HepG2 (cell line): Measurements from ENCODE around the gene CGA. TPM values are rescaled to one million over a fixed set of nuclear protein-coding genes. Genes with fewer than 3 reads are reported as not detected.

Source experiments
- ATAC-seq: fragments of 200-7000 bp; cut with Tn5 transposase; 3 replicates; pipeline ENCODE4 v1.9.1; 2020; ENCODE audit warnings: mild to moderate bottlenecking, moderate library complexity
- BruUV-seq: library from RNA; stranded (reverse); fragments of 400-500 nt; replicated peaks from 2 replicates; lab custom pipeline; 2021; lab: Mats Ljungman, UMichigan
- CTCF ChIA-PET: fragments of 300-600 bp; formaldehyde crosslinking; extraction: SDS; loops from one replicate; lab custom pipeline; 2021; ENCODE audit warnings: low total read pairs, inconsistent platforms, low intra/inter-chr PET ratio; lab: Yijun Ruan, JAX
- POLR2A ChIA-PET: fragments of 350-600 bp; sonication (Branson Sonifier 250); formaldehyde crosslinking; loops from one replicate; lab custom pipeline; 2020; ENCODE audit warnings: antibody characterized with exemption, inconsistent platforms; lab: Yijun Ruan, JAX
- DNase-seq: peaks from one replicate; pipeline ENCODE4 v3.0.0-alpha.2; 2015; ENCODE audit warnings: low spot score
- FAIRE-seq: peaks from 3 replicates; lab custom pipeline; 2011; peaks lifted over from hg19 to GRCh38; lab: Jason Lieb, UNC
- H2AFZ ChIP-seq: one replicate; pipeline ENCODE4 v1.6.1; 2011; ENCODE audit warnings: low read length, inconsistent platforms
- H3K27ac ChIP-seq: fragments of 300-600 bp; 3 replicates; pipeline ENCODE4 v1.8.0; 2011; ENCODE audit warnings: mixed run types, mild to moderate bottlenecking, mixed read lengths, low read length, inconsistent platforms; ENCODE audit not compliant: insufficient read depth; ENCODE audit errors: extremely low read length
- H3K27me3 ChIP-seq, 2 experiments: fragments of 200-600 bp in 1 of 2; 2 replicates in 1 of 2; 3 replicates in 1 of 2; pipeline versions ENCODE4 v1.6.0 to v1.8.0; 2011; ENCODE audit warnings: low read length in 2 of 2, mild to moderate bottlenecking in 2 of 2, moderate library complexity in 2 of 2, inconsistent platforms in 1 of 2; ENCODE audit not compliant: insufficient read depth in 2 of 2, control insufficient read depth in 1 of 2
- H3K36me3 ChIP-seq, 2 experiments: fragments of 200-600 bp in 1 of 2; replicated peaks in 1 of 2; 2 replicates in 1 of 2; 3 replicates in 1 of 2; pipeline versions ENCODE4 v1.5.1 to v1.8.0; 2011; ENCODE audit warnings: low read length in 2 of 2, inconsistent platforms in 1 of 2; ENCODE audit not compliant: insufficient read depth in 2 of 2, control insufficient read depth in 1 of 2
- H3K4me1 ChIP-seq: 2 replicates; pipeline ENCODE4 v1.5.1; 2012; ENCODE audit warnings: low read length, inconsistent platforms; ENCODE audit not compliant: insufficient read depth
- H3K4me2 ChIP-seq: 2 replicates; pipeline ENCODE4 v1.6.0; 2011; ENCODE audit warnings: low read depth, low read length, inconsistent platforms
- H3K4me3 ChIP-seq, 3 experiments: fragments of 200-600 bp in 1 of 3; sonication (generic), shearing (Covaris generic) in 1 of 3; replicated peaks in 1 of 3; 2 replicates each; pipeline ENCODE4 v1.5.1; 2011 to 2016; ENCODE audit warnings: low read length in 3 of 3, inconsistent platforms in 2 of 3, low read depth in 2 of 3, mild to moderate bottlenecking in 2 of 3, control low read depth in 1 of 3, mixed read lengths in 1 of 3; ENCODE audit not compliant: insufficient read depth in 1 of 3
- H3K79me2 ChIP-seq: one replicate; pipeline ENCODE4 v1.6.1; 2011; ENCODE audit warnings: low read length, inconsistent platforms; ENCODE audit not compliant: insufficient read depth
- H3K9ac ChIP-seq: 2 replicates; pipeline ENCODE4 v1.6.0; 2011; ENCODE audit warnings: mild to moderate bottlenecking, low read depth, low read length, inconsistent platforms; ENCODE audit not compliant: insufficient read depth
- H3K9me3 ChIP-seq: 2 replicates; pipeline ENCODE4 v1.5.1; 2012; ENCODE audit warnings: mild to moderate bottlenecking, low read length
- H4K20me1 ChIP-seq: 2 replicates; pipeline ENCODE4 v1.6.0; 2011; ENCODE audit warnings: inconsistent platforms, mild to moderate bottlenecking, low read length, moderate library complexity; ENCODE audit not compliant: insufficient read depth
- BCL6 ChIP-seq: IDR thresholded peaks from 2 replicates; pipeline ENCODE4 v1.6.1; 2016; ENCODE audit warnings: missing genetic modification reagents, missing compliant biosample characterization
- ESRRA ChIP-seq: sonication (generic); formaldehyde crosslinking; IDR thresholded peaks from 2 replicates; pipeline ENCODE4 v1.5.1; 2020; ENCODE audit warnings: mild to moderate bottlenecking, low read depth, missing genetic modification reagents
- WGBS: methylation state at CpG from one replicate; pipeline ENCODE4 v1.1.6; 2017; ENCODE audit warnings: low lambda C conversion rate; 5-methylcytosine and 5-hydroxymethylcytosine counted together
- in situ Hi-C: cut with HindIII; loops from 2 replicates; pipeline ENCODE4 v1.10.0; 2017; ENCODE audit warnings: low pct_unique_long_range_greater_than_20kb; ENCODE audit not compliant: extremely low pct_ligation_motif_present
- intact Hi-C: fragments of 100-400 bp; cut with micrococcal nuclease; formaldehyde crosslinking; loops from one replicate; pipeline ENCODE4 v1.10.0; 2022; ENCODE audit not compliant: unreplicated experiment
- polyA plus RNA-seq, 8 experiments: library from polyadenylated mRNA; depleted of rRNA in 3 of 8; stranded (reverse) in 7 of 8; unstranded in 1 of 8; fragments of >200 nt; fragmentation: Illumina TruSeq in 4 of 8; extraction: Trizol in 4 of 8; gene quantifications; 2 replicates each; pipeline versions ENCODE4 v1.2.1 to v1.2.3, GENCODE V29; 2011 to 2016; ENCODE audit warnings: low read depth in 4 of 8, missing spikeins in 1 of 8, mixed read lengths in 1 of 8; ENCODE audit not compliant: insufficient read depth in 1 of 8
- total RNA-seq, 5 experiments: library from RNA; depleted of rRNA; stranded (reverse); fragments of >200 nt; fragmentation: Illumina TruSeq; extraction: Trizol; gene quantifications; 2 replicates each; pipeline ENCODE4 v1.2.3, GENCODE V29; 2016; ENCODE audit warnings: low read depth in 1 of 5

The CGA gene
- total and polyA plus RNA-seq, 2 of the 13 experiments (the other 11 are each of a cell fraction or from before 2014, with no cell fraction given) = 0.09 TPM; not detected in 1

GRCh38 chr6:87040729-87041128, 54.2 kb downstream of the CGA start:
- H3K27me3 ChIP-seq = no peaks in the 10 kb centered on the region
- H3K79me2 ChIP-seq = no peaks in the 10 kb centered on the region
- no peak overlapping the region for H3K4me3 ChIP-seq
- no peaks in the 10 kb centered on the region for H3K9me3 ChIP-seq
- H3K4me2 ChIP-seq = no peak overlapping the region
- DNase-seq = no peak
- no peak overlapping the region for H2AFZ ChIP-seq
- H4K20me1 ChIP-seq = no peaks in the 10 kb centered on the region
- H3K4me1 ChIP-seq = no peaks in the 10 kb centered on the region
- no peaks in the 10 kb centered on the region for H3K36me3 ChIP-seq
- BruUV-seq = no TSS peak
- no peak for FAIRE-seq
- POLR2A ChIA-PET = no interaction called here
- ATAC-seq = no peak
- CTCF ChIA-PET = no interaction called here
- TF ChIP-seq ESRRA (CRISPR knock-in tag) = no peak
- peak; percentile 85 for TF ChIP-seq BCL6 (CRISPR knock-in tag)
- in situ Hi-C loops (no loop called here), intact Hi-C loops (no loop called here)
- 0% methylated on average over 4 of the region's 4 CpGs for WGBS
- no peak overlapping the region for H3K27ac ChIP-seq
- H3K9ac ChIP-seq = no peak overlapping the region

Other genes with a start within 250 kb of the CGA start
- gene HTR1E, start 157.6 kb downstream of the CGA start, total RNA-seq (2016; rRNA removed; fragmentation: Illumina TruSeq; extraction: Trizol) = not detected in 2 replicates
- not detected in 2 replicates for gene HTR1E, start 157.6 kb downstream of the CGA start, polyA plus RNA-seq (2011; rRNA removed)
- 12.8 and 15.4 TPM in 2 replicates for gene ZNF292, start 60.5 kb upstream of the CGA start, total RNA-seq (2016; rRNA removed; fragmentation: Illumina TruSeq; extraction: Trizol)
- 5.6 and 9.9 TPM in 2 replicates for gene ZNF292, start 60.5 kb upstream of the CGA start, polyA plus RNA-seq (2011; rRNA removed)
- gene SMIM8, start 227.5 kb upstream of the CGA start, total RNA-seq (2016; rRNA removed; fragmentation: Illumina TruSeq; extraction: Trizol) = 10.0 and 12.2 TPM in 2 replicates
- gene SMIM8, start 227.5 kb upstream of the CGA start, polyA plus RNA-seq (2011; rRNA removed) = 3.9 and 4.8 TPM in 2 replicates
- gene GJB7, start 234.2 kb upstream of the CGA start, total RNA-seq (2016; rRNA removed; fragmentation: Illumina TruSeq; extraction: Trizol) = not detected in 2 replicates
- gene GJB7, start 234.2 kb upstream of the CGA start, polyA plus RNA-seq (2011; rRNA removed) = not detected in 2 replicates
- 0.79 and 1.8 TPM in 2 replicates for gene C6orf163, start 249.7 kb upstream of the CGA start, total RNA-seq (2016; rRNA removed; fragmentation: Illumina TruSeq; extraction: Trizol)
- 0.62 and 1.0 TPM in 2 replicates for gene C6orf163, start 249.7 kb upstream of the CGA start, polyA plus RNA-seq (2011; rRNA removed)